CD4-positive, alpha-beta T cell treated with Interleukin-15 for 4 hours (primary cell): ENCODE measurements around the gene ITPRID2.

Source experiments
- DNase-seq: peaks from one replicate; pipeline ENCODE4 v3.0.0-alpha.2; 2020; ENCODE audit warnings: low spot score

ITPRID2 gene

GRCh38 chr2:181882246-181883020, 9.1 kb upstream of the ITPRID2 start:
- no peak for DNase-seq

- no peak for DNase-seq
Observed at GRCh38 chr2:181884601-181885000, 6.9 kb upstream of the ITPRID2 start.

- DNase-seq: no peak
Observed at GRCh38 chr2:181885096-181885495, 6.4 kb upstream of the ITPRID2 start.

- no peak for DNase-seq
Observed at GRCh38 chr2:181886192-181886591, 5.3 kb upstream of the ITPRID2 start.

GRCh38 chr2:181887045-181887444, 4.5 kb upstream of the ITPRID2 start:
- DNase-seq: no peak

- no peak for DNase-seq
Observed at GRCh38 chr2:181889776-181890175, 1.8 kb upstream of the ITPRID2 start.

GRCh38 chr2:181890271-181890670, 1.3 kb upstream of the ITPRID2 start:
- DNase-seq: no peak

- peak; percentile 52 for DNase-seq
Observed at GRCh38 chr2:181891966-181892798, 652 bp downstream of the ITPRID2 start.

GRCh38 chr2:181892799-181893435, 1.4 kb downstream of the ITPRID2 start:
- no peak for DNase-seq

- no peak for DNase-seq
Observed at GRCh38 chr2:181894381-181894780, 2.9 kb downstream of the ITPRID2 start.

GRCh38 chr2:181895818-181896217, 4.3 kb downstream of the ITPRID2 start:
- no peak for DNase-seq

GRCh38 chr2:181896286-181896685, 4.8 kb downstream of the ITPRID2 start:
- no peak for DNase-seq

GRCh38 chr2:181900007-181900651, 8.6 kb downstream of the ITPRID2 start:
- DNase-seq: no peak

GRCh38 chr2:181902625-181903024, 11.1 kb downstream of the ITPRID2 start:
- DNase-seq: no peak

GRCh38 chr2:181904022-181904632, 12.6 kb downstream of the ITPRID2 start:
- DNase-seq: peak; percentile 40

GRCh38 chr2:181907057-181907456, 15.5 kb downstream of the ITPRID2 start:
- no peak for DNase-seq

GRCh38 chr2:181907635-181908034, 16.1 kb downstream of the ITPRID2 start:
- DNase-seq: no peak

- DNase-seq: no peak
Observed at GRCh38 chr2:181910028-181910831, 18.7 kb downstream of the ITPRID2 start.

- DNase-seq: no peak
Observed at GRCh38 chr2:181911830-181912229, 20.3 kb downstream of the ITPRID2 start.

GRCh38 chr2:181915102-181915501, 23.6 kb downstream of the ITPRID2 start:
- DNase-seq: no peak
